Activated CD4-positive, alpha-beta T cell treated with anti-CD3 and anti-CD28 coated beads, Interleukin-2, amount 50 U/mL, for 1 hour (primary cell): ENCODE measurements around the gene SPATA46.

ENCODE experiments used
- DNase-seq: peaks from one replicate; pipeline ENCODE4 v3.0.0-alpha.2; 2020

Gene SPATA46

DNA sequence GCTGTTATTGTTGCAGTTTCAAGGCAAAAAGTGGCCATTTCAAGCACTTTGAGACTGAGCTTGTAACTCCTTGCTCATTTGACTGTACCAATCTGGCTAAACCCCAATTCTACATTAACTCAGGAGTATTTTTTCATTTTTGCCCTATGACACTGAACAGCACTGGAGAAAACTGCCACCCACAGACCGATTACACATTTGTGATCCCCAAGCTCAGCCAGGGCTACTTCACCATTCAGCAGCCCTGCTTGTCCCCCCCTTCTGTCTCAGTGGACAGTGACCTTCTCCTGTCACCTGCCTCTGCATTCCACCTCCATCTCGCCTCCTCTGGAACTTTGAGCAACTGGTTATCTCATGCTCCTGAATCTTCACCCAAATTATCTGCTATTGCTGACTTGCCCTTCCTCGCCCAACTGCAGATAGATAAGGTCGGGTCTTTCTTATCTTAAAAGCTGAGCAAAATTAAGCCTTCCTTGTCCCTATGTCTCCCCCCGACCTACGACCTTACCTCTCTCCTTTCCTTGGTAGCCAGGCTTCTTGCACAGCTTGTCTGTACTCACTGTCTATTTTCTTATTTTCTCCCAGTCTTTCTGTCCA, 25.3 kb downstream of the SPATA46 start:
- DNase-seq: no peak

GRCh38 chr1:162349635-162350330, 26.9 kb downstream of the SPATA46 start:
- DNase-seq: no peak

DNA sequence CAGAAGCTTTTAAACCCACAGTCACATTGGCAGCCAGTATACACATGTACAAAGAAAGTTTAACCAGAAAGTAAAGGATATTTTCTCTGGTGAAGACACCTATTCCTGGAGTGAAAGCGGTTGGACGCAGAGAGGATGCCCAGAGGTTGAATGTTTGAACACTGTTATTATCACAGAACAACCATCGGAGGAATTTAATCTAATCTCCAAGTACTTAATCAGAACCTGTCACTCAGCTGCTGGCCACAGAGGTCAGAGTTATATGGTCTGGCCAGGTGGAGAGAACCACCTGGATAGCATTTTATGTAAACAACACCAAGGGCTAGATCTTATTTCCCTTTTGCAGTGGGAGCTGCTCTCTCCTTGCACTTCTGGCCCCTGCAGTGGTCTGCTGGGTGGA, 29.4 kb downstream of the SPATA46 start:
- no peak for DNase-seq

DNA sequence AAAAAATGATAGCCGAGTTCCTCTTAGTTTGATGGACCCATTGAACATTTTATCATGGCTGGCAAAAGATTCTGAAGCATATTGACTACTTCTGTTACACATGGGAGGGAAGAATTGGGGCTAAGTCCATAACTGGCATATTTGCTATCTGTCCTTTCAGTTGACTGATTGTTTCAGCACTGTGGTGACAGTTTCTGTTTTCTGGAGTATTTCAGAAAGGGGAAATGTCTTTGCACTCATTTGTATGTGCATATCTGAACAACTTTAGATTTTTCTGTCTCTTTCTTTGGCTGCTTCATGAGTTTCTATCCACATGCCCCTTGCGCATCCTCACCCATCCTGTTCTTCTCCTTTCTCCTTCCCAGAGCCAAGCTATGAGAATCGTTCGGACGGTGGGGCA, 33.2 kb downstream of the SPATA46 start:
- no peak for DNase-seq

DNA sequence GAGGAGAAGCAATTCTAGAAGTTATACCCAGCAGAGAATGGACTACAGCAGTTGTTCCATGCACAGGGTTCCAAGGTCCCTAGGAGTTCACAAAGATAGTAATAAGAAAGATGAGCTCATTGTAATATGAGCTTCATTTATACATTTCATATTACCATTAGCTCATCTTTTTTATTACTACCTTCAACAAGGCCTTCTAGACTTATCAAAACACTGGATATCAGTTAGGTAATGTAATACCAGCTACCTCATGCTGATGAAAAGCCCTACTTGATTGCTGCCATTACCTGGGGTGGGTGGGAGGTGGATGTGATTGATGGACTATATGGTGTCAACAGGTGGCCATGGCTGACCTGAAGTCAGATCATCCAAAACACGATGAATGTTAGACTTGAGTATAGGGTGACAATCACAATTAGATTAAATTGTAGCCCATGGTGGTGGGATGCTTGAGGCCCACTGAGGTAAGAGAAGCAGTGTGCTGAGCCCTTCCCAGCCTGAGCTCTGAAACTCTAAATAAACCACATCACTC, 34.1 kb downstream of the SPATA46 start:
- no peak for DNase-seq

DNA sequence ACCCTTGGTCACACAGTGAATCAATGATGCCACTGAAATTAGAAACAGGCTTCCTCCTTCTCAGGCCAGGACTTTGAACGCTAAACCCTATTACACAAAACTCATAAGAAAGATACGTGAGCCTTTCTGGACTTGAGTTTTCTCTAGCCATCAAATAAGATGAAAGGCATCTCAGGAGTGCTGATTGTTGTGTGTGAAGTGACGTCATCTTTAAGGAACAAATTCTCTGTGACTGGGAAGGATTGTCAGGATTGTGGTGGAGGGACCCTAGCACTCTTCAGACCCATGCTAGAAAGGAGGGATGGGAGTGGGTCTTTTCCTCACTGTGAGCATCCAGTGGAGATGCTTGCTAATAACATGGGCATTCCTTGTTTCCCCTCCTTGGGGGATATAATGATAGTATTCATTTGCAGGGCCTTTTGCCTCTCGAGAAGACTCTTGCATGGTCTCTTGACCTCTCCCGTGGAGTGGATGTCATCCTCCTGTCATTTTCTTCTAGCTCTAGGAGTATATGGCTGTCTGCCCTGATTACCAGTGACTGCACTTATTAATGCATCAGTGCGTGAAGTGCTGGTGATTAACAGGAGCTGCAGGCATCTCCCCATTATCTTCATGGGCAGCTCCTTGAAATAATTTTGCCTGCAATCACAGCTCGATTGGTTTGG, 39.9 kb downstream of the SPATA46 start:
- DNase-seq: no peak

DNA sequence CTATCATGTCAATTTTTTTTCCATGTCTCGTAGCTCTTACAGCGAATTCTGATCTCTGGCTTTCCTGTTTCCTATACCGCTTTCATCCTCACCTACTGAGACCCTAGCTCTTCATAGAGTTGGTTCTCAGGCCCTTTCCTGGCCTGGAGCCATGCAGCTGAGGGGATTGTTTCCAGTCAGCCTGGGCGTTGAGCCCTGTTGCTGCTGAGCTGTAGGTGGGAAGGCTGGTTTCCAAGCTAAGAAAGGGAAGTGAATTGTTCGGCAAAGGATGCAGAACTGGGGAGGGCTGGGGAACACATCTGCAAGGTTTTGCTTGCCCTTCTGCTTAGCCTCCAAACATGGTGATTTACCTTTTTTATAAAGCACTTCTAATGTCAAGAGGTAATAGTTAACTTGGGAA, 41.5 kb downstream of the SPATA46 start:
- no peak for DNase-seq

- no peak for DNase-seq
Observed at GRCh38 chr1:162333991-162334390, 42.7 kb downstream of the SPATA46 start.

DNA sequence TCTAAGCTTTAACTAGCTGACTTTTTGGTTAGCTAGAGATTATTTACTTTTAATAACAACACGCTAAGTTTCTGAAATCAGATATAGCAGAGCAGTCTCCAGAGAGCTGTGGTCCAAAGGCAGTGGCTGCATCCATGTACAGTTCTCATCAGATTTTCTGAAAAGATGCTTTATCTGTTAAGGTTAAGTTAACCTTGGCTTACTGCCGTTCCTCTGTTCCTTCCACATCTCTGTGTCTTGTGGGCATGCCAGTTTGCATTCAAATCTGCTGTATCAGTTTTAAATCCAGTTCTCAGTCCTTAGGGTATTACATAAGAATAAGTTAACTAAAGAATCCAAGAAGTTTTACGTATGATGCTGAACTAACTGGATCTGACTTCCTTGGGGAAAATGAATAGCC, 46.8 kb downstream of the SPATA46 start:
- DNase-seq: no peak

- DNase-seq: no peak
Observed at GRCh38 chr1:162328512-162328911, 48.1 kb downstream of the SPATA46 start.

- DNase-seq: no peak
Observed at GRCh38 chr1:162327788-162328165, 48.9 kb downstream of the SPATA46 start.

- DNase-seq: no peak
Observed at GRCh38 chr1:162327144-162327787, 49.4 kb downstream of the SPATA46 start.

- no peak for DNase-seq
Observed at GRCh38 chr1:162326559-162326958, 50.1 kb downstream of the SPATA46 start.

DNA sequence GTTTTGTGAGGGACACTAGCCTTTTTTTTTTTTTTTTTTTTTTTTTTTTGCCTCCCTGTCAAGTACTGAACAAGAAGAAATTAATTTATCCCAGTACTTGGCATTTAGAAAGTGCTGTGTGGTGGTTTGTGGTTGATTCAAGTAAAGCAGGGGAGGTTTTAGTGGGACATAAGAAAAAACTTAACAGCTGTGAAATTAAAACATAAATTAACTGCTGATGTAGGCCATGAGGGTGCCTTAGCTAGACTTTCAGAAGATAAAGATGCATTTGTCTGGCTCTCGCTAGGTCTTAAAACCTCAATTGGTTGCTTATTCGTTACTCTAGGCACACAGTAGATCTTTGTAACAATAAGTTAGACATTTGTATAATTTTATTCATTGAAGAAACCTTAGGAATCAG, 52.3 kb downstream of the SPATA46 start:
- no peak for DNase-seq
